Measurements from ENCODE around the gene LGALS3BP. TPM values are rescaled to one million over a fixed set of nuclear protein-coding genes. Genes with fewer than 3 reads are reported as not detected.

LGALS3BP gene
- total RNA-seq, 2 donors from 2014 or later, result 390 to 448 TPM

GRCh38 chr17:78991906-78992532, 12.3 kb upstream of the LGALS3BP start:
- intact Hi-C loops (cut with DNase I), result no loop called here
- DNase-seq (no peak), ATAC-seq (no peak)

- intact Hi-C loops (cut with DNase I), result no loop called here
- no peak for ATAC-seq
- peak; percentile 21 for DNase-seq
These were observed 11.5 kb upstream of the LGALS3BP start for GRCh38 chr17:78991017-78991738.

GRCh38 chr17:78990349-78991016, 10.8 kb upstream of the LGALS3BP start:
- ATAC-seq, result no peak
- intact Hi-C loops (cut with DNase I), result no loop called here

GRCh38 chr17:78988152-78988551, 8.4 kb upstream of the LGALS3BP start:
- intact Hi-C loops (cut with DNase I), result no loop called here
- peak in 1 of 2 donors; percentile 21 for ATAC-seq
- DNase-seq, result no peak

More at GRCh38 chr17:78990349-78991016, 10.8 kb upstream of the LGALS3BP start:
- peak; percentile 25 for DNase-seq

GRCh38 chr17:78986649-78987328, 7.1 kb upstream of the LGALS3BP start:
- DNase-seq (no peak), ATAC-seq (peak; percentile 68 to 75)
- intact Hi-C loops (cut with DNase I), result no loop called here

- intact Hi-C loops (cut with DNase I), result no loop called here
- ATAC-seq (peak; percentile 78 to 81), DNase-seq (no peak)
These were observed 6.4 kb upstream of the LGALS3BP start for GRCh38 chr17:78986048-78986648.

- ATAC-seq, result no peak
These were observed 5.7 kb upstream of the LGALS3BP start for GRCh38 chr17:78985395-78985794.

GRCh38 chr17:78981010-78981888, 1.5 kb upstream of the LGALS3BP start:
- no peak for DNase-seq
- no peak for ATAC-seq
- intact Hi-C loops (cut with DNase I), result no loop called here

More at GRCh38 chr17:78985395-78985794, 5.7 kb upstream of the LGALS3BP start:
- intact Hi-C loops (cut with DNase I), result no loop called here
- DNase-seq, result no peak

- no peak for DNase-seq
These were observed 875 bp upstream of the LGALS3BP start for GRCh38 chr17:78980624-78980972.

GRCh38 chr17:78977997-78978973, 1.4 kb downstream of the LGALS3BP start:
- no peak for DNase-seq
- intact Hi-C loops (cut with DNase I), result no loop called here
- ATAC-seq, result peak; percentile 25 to 56

More at GRCh38 chr17:78980624-78980972, 875 bp upstream of the LGALS3BP start:
- intact Hi-C loops (cut with DNase I), result no loop called here
- no peak for ATAC-seq

- no peak for ATAC-seq
- no peak for DNase-seq
- intact Hi-C loops (cut with DNase I), result no loop called here
These were observed 2.1 kb downstream of the LGALS3BP start for GRCh38 chr17:78977681-78977943.

- no peak for ATAC-seq
- no peak for DNase-seq
- intact Hi-C loops (cut with DNase I), result no loop called here
These were observed 2.6 kb downstream of the LGALS3BP start for GRCh38 chr17:78976907-78977680.

GRCh38 chr17:78974635-78975591, 4.8 kb downstream of the LGALS3BP start:
- ATAC-seq, result peak; percentile 24 to 43
- intact Hi-C loops (cut with DNase I), result no loop called here
- DNase-seq, result peak; percentile 73

- ATAC-seq (no peak), DNase-seq (peak; percentile 22)
- intact Hi-C loops (cut with DNase I), result no loop called here
These were observed 5.8 kb downstream of the LGALS3BP start for GRCh38 chr17:78973792-78974520.

GRCh38 chr17:78973196-78973595, 6.5 kb downstream of the LGALS3BP start:
- DNase-seq (peak; percentile 39), ATAC-seq (no peak)
- intact Hi-C loops (cut with DNase I), result no loop called here
